Activated CD8-positive, alpha-beta memory T cell treated with anti-CD3 and anti-CD28 coated beads, Interleukin-2, amount 10 ng/mL, durations not matched to agents 7 days and 5 days (primary cell): ENCODE results near the gene DAG1. TPM values are rescaled to one million over a fixed set of nuclear protein-coding genes. Genes with fewer than 3 reads are reported as not detected.
A peak's percentile ranks its signal among the peaks of the same experiment; 100 is the strongest.

Experiments used
- ATAC-seq: fragments of 150-1000 bp; cut with Tn5 transposase; one replicate; pipeline ENCODE4 v1.10.0; 2021; ENCODE audit warnings: moderate library complexity
- CTCF ChIA-PET: fragments of 350-600 bp; sonication (Branson Sonifier 250); formaldehyde crosslinking; loops from one replicate; lab custom pipeline; 2021; ENCODE audit warnings: antibody characterized with exemption; lab: Charles Lee
- DNase-seq: peaks from one replicate; pipeline ENCODE4 v3.0.0-alpha.2; 2020
- H3K27ac Mint-ChIP-seq: one replicate; pipeline ENCODE4 v1.8.0; 2021; ENCODE audit warnings: mild to moderate bottlenecking, mixed read lengths
- H3K27me3 Mint-ChIP-seq: one replicate; pipeline ENCODE4 v1.8.0; 2021; ENCODE audit warnings: mixed read lengths
- H3K36me3 Mint-ChIP-seq: one replicate; pipeline ENCODE4 v1.8.0; 2021; ENCODE audit warnings: mild to moderate bottlenecking, mixed read lengths
- H3K4me1 Mint-ChIP-seq: one replicate; pipeline ENCODE4 v1.8.0; 2021; ENCODE audit warnings: mixed read lengths
- H3K4me3 Mint-ChIP-seq: one replicate; pipeline ENCODE4 v1.8.0; 2021; ENCODE audit warnings: mild to moderate bottlenecking, moderate library complexity, mixed read lengths
- H3K9me3 Mint-ChIP-seq: one replicate; pipeline ENCODE4 v1.8.0; 2022; ENCODE audit warnings: low read depth, mixed read lengths
- total RNA-seq, 2 experiments: library from RNA; stranded (reverse); gene quantifications; one replicate each; pipeline ENCODE4 v1.2.3, GENCODE V29; 2021

The DAG1 gene
- total RNA-seq, result 10 to 100 TPM; 17.6 to 17.9 TPM

GRCh38 chr3:49469936-49470713, at the start of gene DAG1:
Gene DAG1 (plus strand): TSS chr3:49470267. CDS start chr3:49510535, 40,268 bp downstream.
- peak within 1 kb of the TSS; percentile 87 for H3K4me3 Mint-ChIP-seq
- peak within 1 kb of the TSS; percentile 90 for H3K27ac Mint-ChIP-seq
- H3K4me1 Mint-ChIP-seq, result peaks cover 22% of the 10 kb centered on the region
- peak; percentile 97 for DNase-seq
- H3K9me3 Mint-ChIP-seq, result no peaks in the 10 kb centered on the region
- peak; percentile 90 for ATAC-seq
- peaks cover 11% of the 10 kb centered on the region for H3K36me3 Mint-ChIP-seq
- CTCF ChIA-PET, result interaction anchor here (0.6 to 4.3 kb wide), 12 partner anchors 13 to 730 kb away, joined by 3 to 27 read pairs (median 4); partner anchors contain the start of genes KLHDC8B, QRICH1, RHOA and TCTA
- H3K27me3 Mint-ChIP-seq, result no peaks in the 10 kb centered on the region

- Mint-ChIP-seq H3K9me3 (no peaks in the 10 kb centered on the region), H3K27me3 (no peaks in the 10 kb centered on the region), H3K4me1 (peaks cover 50% of the 10 kb centered on the region), H3K36me3 (peaks cover 36% of the 10 kb centered on the region), H3K4me3 (no peak overlapping the region), H3K27ac (no peak overlapping the region)
- CTCF ChIA-PET, result interaction anchor here (2.9 kb wide), 1 partner anchor 27 kb away, joined by 10 read pairs; no protein-coding TSS in a partner anchor
- DNase-seq (no peak), ATAC-seq (no peak)
Measured at GRCh38 chr3:49421890-49422378, 48.1 kb upstream of the DAG1 start.

GRCh38 chr3:49422379-49423248, 47.5 kb upstream of the DAG1 start, which contains the start of gene AMT:
Gene AMT (minus strand): TSS chr3:49422473. CDS start chr3:49422450, 23 bp downstream.
- Mint-ChIP-seq H3K27ac (no peak within 1 kb of the TSS), H3K27me3 (no peaks in the 10 kb centered on the region), H3K9me3 (no peaks in the 10 kb centered on the region), H3K4me3 (no peak within 1 kb of the TSS), H3K36me3 (peaks cover 34% of the 10 kb centered on the region), H3K4me1 (peaks cover 44% of the 10 kb centered on the region)
- CTCF ChIA-PET, result interaction anchor here (2.9 kb wide), 1 partner anchor 27 kb away, joined by 10 read pairs; no protein-coding TSS in a partner anchor
- DNase-seq, result no peak
- ATAC-seq, result no peak

GRCh38 chr3:49424816-49425215, 45.3 kb upstream of the DAG1 start:
- DNase-seq (no peak), ATAC-seq (no peak)
- Mint-ChIP-seq H3K9me3 (no peaks in the 10 kb centered on the region), H3K27ac (peak overlapping the region; percentile 20), H3K4me1 (peaks cover 50% of the 10 kb centered on the region), H3K36me3 (peaks cover 31% of the 10 kb centered on the region), H3K4me3 (no peak overlapping the region), H3K27me3 (no peaks in the 10 kb centered on the region)
- CTCF ChIA-PET, result interaction anchor here (1.8 kb wide), 1 partner anchor 9 kb away, joined by 11 read pairs; no protein-coding TSS in a partner anchor

- no peak for DNase-seq
- CTCF ChIA-PET, result interaction anchor here (1.2 kb wide), 1 partner anchor 11 kb away, joined by 3 read pairs; no protein-coding TSS in a partner anchor
- H3K36me3 Mint-ChIP-seq, result peaks cover 22% of the 10 kb centered on the region
- ATAC-seq, result no peak
- no peaks in the 10 kb centered on the region for H3K27me3 Mint-ChIP-seq
- H3K27ac Mint-ChIP-seq, result peak overlapping the region; percentile 65
- H3K4me3 Mint-ChIP-seq, result peak overlapping the region; percentile 81
- H3K4me1 Mint-ChIP-seq, result peaks cover 37% of the 10 kb centered on the region
- no peaks in the 10 kb centered on the region for H3K9me3 Mint-ChIP-seq
Measured at GRCh38 chr3:49427586-49427985, 42.5 kb upstream of the DAG1 start.

GRCh38 chr3:49428752-49429080, 41.4 kb upstream of the DAG1 start:
- CTCF ChIA-PET, result interaction anchor here (0.8 to 2.1 kb wide), 12 partner anchors 10 to 243 kb away, joined by 3 to 13 read pairs (median 4); partner anchors contain the start of genes RHOA, TCTA and USP4
- Mint-ChIP-seq H3K4me3 (peak overlapping the region; percentile 81), H3K36me3 (peaks cover 16% of the 10 kb centered on the region), H3K9me3 (no peaks in the 10 kb centered on the region), H3K4me1 (peaks cover 30% of the 10 kb centered on the region), H3K27me3 (no peaks in the 10 kb centered on the region), H3K27ac (peak overlapping the region; percentile 93)
- no peak for DNase-seq
- ATAC-seq, result peak; percentile 9

- Mint-ChIP-seq H3K27me3 (no peaks in the 10 kb centered on the region), H3K27ac (no peak overlapping the region), H3K9me3 (no peaks in the 10 kb centered on the region), H3K4me3 (no peak overlapping the region), H3K4me1 (peaks cover 6% of the 10 kb centered on the region), H3K36me3 (no peaks in the 10 kb centered on the region)
- DNase-seq (no peak), ATAC-seq (no peak)
- CTCF ChIA-PET, result interaction anchor here (1.1 kb wide), 1 partner anchor 16 kb away, joined by 3 read pairs; no protein-coding TSS in a partner anchor
Measured at GRCh38 chr3:49434731-49435130, 35.3 kb upstream of the DAG1 start.

GRCh38 chr3:49445391-49445790, 24.7 kb upstream of the DAG1 start:
- peak overlapping the region; percentile 24 for H3K27ac Mint-ChIP-seq
- H3K4me3 Mint-ChIP-seq, result no peak overlapping the region
- no peak for ATAC-seq
- peaks cover 19% of the 10 kb centered on the region for H3K4me1 Mint-ChIP-seq
- H3K27me3 Mint-ChIP-seq, result no peaks in the 10 kb centered on the region
- DNase-seq, result no peak
- H3K36me3 Mint-ChIP-seq, result no peaks in the 10 kb centered on the region
- CTCF ChIA-PET, result interaction anchor here (1.4 to 3.0 kb wide), 4 partner anchors 9 to 106 kb away, joined by 5 to 32 read pairs (median 16); partner anchors contain the start of genes RHOA, TCTA and USP4
- no peaks in the 10 kb centered on the region for H3K9me3 Mint-ChIP-seq

- no peak for DNase-seq
- no peaks in the 10 kb centered on the region for H3K27me3 Mint-ChIP-seq
- peaks cover 6% of the 10 kb centered on the region for H3K4me1 Mint-ChIP-seq
- no peak overlapping the region for H3K4me3 Mint-ChIP-seq
- CTCF ChIA-PET, result interaction anchor here (1.1 to 2.5 kb wide), 3 partner anchors 9 to 283 kb away, joined by 5 to 11 read pairs (median 7); partner anchors contain the start of genes KLHDC8B and USP4
- no peak overlapping the region for H3K27ac Mint-ChIP-seq
- ATAC-seq, result no peak
- no peaks in the 10 kb centered on the region for H3K9me3 Mint-ChIP-seq
- no peaks in the 10 kb centered on the region for H3K36me3 Mint-ChIP-seq
Measured at GRCh38 chr3:49453621-49454020, 16.4 kb upstream of the DAG1 start.

GRCh38 chr3:49454458-49454857, 15.6 kb upstream of the DAG1 start:
- Mint-ChIP-seq H3K4me1 (no peaks in the 10 kb centered on the region), H3K36me3 (no peaks in the 10 kb centered on the region), H3K27me3 (no peaks in the 10 kb centered on the region), H3K4me3 (no peak overlapping the region), H3K27ac (no peak overlapping the region), H3K9me3 (no peaks in the 10 kb centered on the region)
- no peak for DNase-seq
- ATAC-seq, result peak; percentile 42
- CTCF ChIA-PET, result interaction anchor here (1.1 to 2.5 kb wide), 3 partner anchors 10 to 115 kb away, joined by 4 to 11 read pairs (median 5); partner anchors contain the start of gene USP4

- Mint-ChIP-seq H3K27ac (no peak overlapping the region), H3K27me3 (no peaks in the 10 kb centered on the region), H3K36me3 (no peaks in the 10 kb centered on the region), H3K4me3 (no peak overlapping the region), H3K4me1 (no peaks in the 10 kb centered on the region), H3K9me3 (no peaks in the 10 kb centered on the region)
- DNase-seq (no peak), ATAC-seq (no peak)
- CTCF ChIA-PET, result interaction anchor here (1.3 to 2.5 kb wide), 2 partner anchors 85 to 115 kb away, joined by 4 to 11 read pairs; partner anchors contain the start of gene USP4
Measured at GRCh38 chr3:49454898-49455681, 15.0 kb upstream of the DAG1 start.

- CTCF ChIA-PET, result interaction anchor here (1.3 kb wide), 1 partner anchor 83 kb away, joined by 3 read pairs; no protein-coding TSS in a partner anchor
- Mint-ChIP-seq H3K4me3 (no peak overlapping the region), H3K9me3 (no peaks in the 10 kb centered on the region), H3K4me1 (no peaks in the 10 kb centered on the region), H3K27ac (no peak overlapping the region), H3K36me3 (no peaks in the 10 kb centered on the region), H3K27me3 (no peaks in the 10 kb centered on the region)
- DNase-seq, result no peak
- no peak for ATAC-seq
Measured at GRCh38 chr3:49456466-49456865, 13.6 kb upstream of the DAG1 start.
